NCI-H1694 treated with DMSO at 0.1 percent for 48 hours (cell line): ENCODE results near the gene TMEM52B.
"Not testable (repeated sequence)": the region's sequence is repeated elsewhere in the genome, so short reads cannot be mapped to it uniquely, and the experiment has no call there.

Experiments used
- DNase-seq: peaks from one replicate; lab custom pipeline; 2025; lab: John Stamatoyannopoulos, UW

Gene TMEM52B

GRCh38 chr12:10211940-10212738 lies 33.3 kb downstream of the TMEM52B start:
- DNase-seq = no peak

- DNase-seq = no peak
Observed at GRCh38 chr12:10212739-10213131, 33.9 kb downstream of the TMEM52B start, which contains the start of gene GABARAPL1. Gene GABARAPL1 (plus strand): TSS chr12:10212877. CDS start chr12:10213130, 253 bp downstream.

- no peak for DNase-seq
Observed at GRCh38 chr12:10213168-10214135, 34.6 kb downstream of the TMEM52B start.

GRCh38 chr12:10214136-10214894 lies 35.5 kb downstream of the TMEM52B start:
- DNase-seq = no peak

- no peak for DNase-seq
Observed at GRCh38 chr12:10214895-10215267, 36.0 kb downstream of the TMEM52B start.

- no peak for DNase-seq
Observed at GRCh38 chr12:10215436-10215835, 36.6 kb downstream of the TMEM52B start.

GRCh38 chr12:10215946-10216345 lies 37.1 kb downstream of the TMEM52B start:
- not testable (repeated sequence) for DNase-seq

GRCh38 chr12:10218021-10218420 lies 39.2 kb downstream of the TMEM52B start:
- DNase-seq = no peak

- DNase-seq = no peak
Observed at GRCh38 chr12:10220398-10221077, 41.7 kb downstream of the TMEM52B start.

- DNase-seq = no peak
Observed at GRCh38 chr12:10221846-10222245, 43.0 kb downstream of the TMEM52B start.

GRCh38 chr12:10223208-10223607 lies 44.4 kb downstream of the TMEM52B start:
- DNase-seq = no peak

GRCh38 chr12:10225426-10225825 lies 46.6 kb downstream of the TMEM52B start:
- not testable (repeated sequence) for DNase-seq

GRCh38 chr12:10226086-10226485 lies 47.3 kb downstream of the TMEM52B start:
- DNase-seq = no peak

GRCh38 chr12:10226731-10227130 lies 47.9 kb downstream of the TMEM52B start:
- DNase-seq = no peak

GRCh38 chr12:10227648-10228047 lies 48.8 kb downstream of the TMEM52B start:
- no peak for DNase-seq

- no peak for DNase-seq
Observed at GRCh38 chr12:10234562-10234961, 55.7 kb downstream of the TMEM52B start.

- DNase-seq = peak; percentile 16
Observed at GRCh38 chr12:10235761-10236631, 57.2 kb downstream of the TMEM52B start.

GRCh38 chr12:10236720-10237119 lies 57.9 kb downstream of the TMEM52B start:
- no peak for DNase-seq

- no peak for DNase-seq
Observed at GRCh38 chr12:10238526-10238925, 59.7 kb downstream of the TMEM52B start.

GRCh38 chr12:10241290-10241689 lies 62.5 kb downstream of the TMEM52B start:
- no peak for DNase-seq
